Measurements from ENCODE around the gene TMEM233.

Gene TMEM233

DNA sequence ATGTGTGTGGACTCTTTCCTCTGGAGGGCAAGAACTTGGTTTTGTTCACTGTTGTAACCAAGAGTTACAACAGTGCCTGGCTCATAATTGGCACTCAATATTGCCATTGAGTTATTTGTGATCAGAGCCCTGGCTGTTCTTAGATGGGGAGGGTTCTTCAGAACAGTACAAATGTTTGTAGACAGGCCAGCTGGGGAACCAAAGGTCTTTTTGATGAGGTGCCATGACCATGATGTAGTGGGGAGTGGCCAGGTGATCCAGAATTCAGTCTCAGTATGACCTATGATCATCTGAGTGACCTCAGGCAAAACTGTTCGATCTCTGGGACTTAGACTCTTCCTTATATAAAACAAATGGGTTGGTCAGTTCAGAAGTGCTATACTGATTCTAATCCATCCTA, 71.1 kb downstream of the TMEM233 start:
- no peak overlapping the region for H3K4me3 ChIP-seq (ENCODE audit: low read depth, low read length)
- DNase-seq (ENCODE audit: low read depth) = no peak
- TF ChIP-seq, protein P1, sequence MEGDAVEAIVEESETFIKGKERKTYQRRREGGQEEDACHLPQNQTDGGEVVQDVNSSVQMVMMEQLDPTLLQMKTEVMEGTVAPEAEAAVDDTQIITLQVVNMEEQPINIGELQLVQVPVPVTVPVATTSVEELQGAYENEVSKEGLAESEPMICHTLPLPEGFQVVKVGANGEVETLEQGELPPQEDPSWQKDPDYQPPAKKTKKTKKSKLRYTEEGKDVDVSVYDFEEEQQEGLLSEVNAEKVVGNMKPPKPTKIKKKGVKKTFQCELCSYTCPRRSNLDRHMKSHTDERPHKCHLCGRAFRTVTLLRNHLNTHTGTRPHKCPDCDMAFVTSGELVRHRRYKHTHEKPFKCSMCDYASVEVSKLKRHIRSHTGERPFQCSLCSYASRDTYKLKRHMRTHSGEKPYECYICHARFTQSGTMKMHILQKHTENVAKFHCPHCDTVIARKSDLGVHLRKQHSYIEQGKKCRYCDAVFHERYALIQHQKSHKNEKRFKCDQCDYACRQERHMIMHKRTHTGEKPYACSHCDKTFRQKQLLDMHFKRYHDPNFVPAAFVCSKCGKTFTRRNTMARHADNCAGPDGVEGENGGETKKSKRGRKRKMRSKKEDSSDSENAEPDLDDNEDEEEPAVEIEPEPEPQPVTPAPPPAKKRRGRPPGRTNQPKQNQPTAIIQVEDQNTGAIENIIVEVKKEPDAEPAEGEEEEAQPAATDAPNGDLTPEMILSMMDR (IDR thresholded peaks at IDR 0.05; ENCODE audit: insufficient read depth, low read depth, low read length, missing control alignments) = no peak

DNA sequence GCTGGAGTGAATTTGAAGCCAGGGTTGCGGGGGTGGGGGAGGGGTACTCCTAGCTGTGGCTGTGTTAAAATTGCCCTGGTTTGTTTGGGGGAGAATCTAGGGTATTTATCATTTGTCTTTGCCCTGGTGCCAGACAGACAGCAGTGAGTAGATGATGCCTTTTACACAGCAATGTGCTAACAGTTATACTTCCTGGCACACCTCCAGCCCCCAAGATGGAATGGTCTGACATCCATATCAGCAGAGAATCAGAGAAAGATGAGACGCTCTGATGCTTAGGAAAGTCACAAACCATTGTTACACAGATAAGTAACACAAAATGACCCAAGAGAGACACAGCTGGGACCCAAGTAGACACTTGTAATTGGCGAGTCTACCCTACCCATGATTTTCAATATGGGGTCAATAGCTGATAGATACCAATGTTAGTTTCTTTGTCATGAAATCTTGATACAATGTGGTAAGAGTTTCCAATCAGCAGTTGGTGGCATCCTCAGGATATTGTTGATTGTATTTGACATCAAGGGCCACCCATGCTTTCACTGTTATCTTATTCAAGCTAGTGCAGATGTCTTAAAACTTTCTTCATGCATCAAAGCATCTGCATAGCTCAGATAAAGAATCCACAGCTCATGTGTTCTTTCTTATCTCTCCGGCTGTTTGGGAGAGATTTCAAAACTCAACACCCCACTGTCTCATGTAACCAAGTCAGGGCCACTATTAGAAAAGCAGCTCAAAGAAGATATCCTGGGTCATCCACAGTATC, 71.8 kb downstream of the TMEM233 start:
- no peak overlapping the region for H3K4me3 ChIP-seq (ENCODE audit: low read depth, low read length)
- no peak for DNase-seq (ENCODE audit: low read depth)
- TF ChIP-seq, protein P1 (IDR thresholded peaks at IDR 0.05; ENCODE audit: insufficient read depth, low read depth, low read length, missing control alignments) = no peak

- H3K4me3 ChIP-seq (ENCODE audit: low read depth, low read length) = peak overlapping the region; percentile 71
- TF ChIP-seq, protein P1 (IDR thresholded peaks at IDR 0.05; ENCODE audit: insufficient read depth, low read depth, low read length, missing control alignments) = no peak
- DNase-seq (ENCODE audit: low read depth) = peak; percentile 54
These were observed 72.7 kb downstream of the TMEM233 start for GRCh38 chr12:119666226-119666795.

- TF ChIP-seq, protein P1 (IDR thresholded peaks at IDR 0.05; ENCODE audit: insufficient read depth, low read depth, low read length, missing control alignments) = no peak
- peak; percentile 74 for DNase-seq (ENCODE audit: low read depth)
- peak overlapping the region; percentile 71 for H3K4me3 ChIP-seq (ENCODE audit: low read depth, low read length)
These were observed 73.5 kb downstream of the TMEM233 start for GRCh38 chr12:119666900-119667576.

DNA sequence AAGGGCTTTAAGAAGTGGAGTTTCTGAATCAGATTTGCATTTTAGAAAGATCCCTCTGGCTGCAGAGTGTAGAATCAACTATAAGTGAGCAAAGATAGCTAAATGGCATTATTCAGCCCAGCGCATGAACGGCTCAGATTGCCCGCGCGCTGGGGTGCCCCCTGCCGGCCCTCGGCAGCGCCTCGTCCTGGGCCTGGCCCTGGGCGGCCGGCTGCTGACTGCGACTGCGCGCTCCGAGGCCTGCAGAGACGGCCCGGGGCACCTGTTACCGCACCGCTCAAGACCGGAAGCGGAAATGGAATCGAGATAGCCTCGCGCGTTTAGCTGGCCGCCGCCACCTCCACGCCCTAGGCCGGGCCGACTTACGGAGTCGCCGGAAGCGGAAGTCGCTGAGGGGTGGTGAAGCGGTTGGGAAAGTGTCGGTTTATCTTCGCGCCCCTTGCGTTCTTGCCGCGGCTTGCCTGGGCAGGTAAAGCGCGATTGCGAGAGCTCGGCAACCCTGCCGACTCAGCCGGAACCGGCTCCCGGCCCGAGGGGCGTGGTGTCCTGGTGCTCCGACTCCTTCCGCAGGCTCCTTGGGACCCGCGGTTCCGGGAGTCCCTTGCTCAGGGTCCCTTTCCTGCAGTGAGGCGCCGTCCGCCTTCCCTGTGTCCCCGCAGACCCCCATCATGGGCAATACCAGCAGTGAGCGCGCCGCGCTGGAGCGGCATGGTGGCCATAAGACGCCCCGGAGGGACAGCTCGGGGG, 74.2 kb downstream of the TMEM233 start, which contains the start of gene PRKAB1:
TSS of gene PRKAB1 (plus strand) at position 557 of the 747 bp plus-strand sequence. CDS start at position 669, 112 bp downstream.
- peak within 1 kb of the TSS; percentile 97 for H3K4me3 ChIP-seq (ENCODE audit: low read depth, low read length)
- TF ChIP-seq, protein P1 (IDR thresholded peaks at IDR 0.05; ENCODE audit: insufficient read depth, low read depth, low read length, missing control alignments) = peak; percentile 89
- DNase-seq (ENCODE audit: low read depth) = peak; percentile 99

DNA sequence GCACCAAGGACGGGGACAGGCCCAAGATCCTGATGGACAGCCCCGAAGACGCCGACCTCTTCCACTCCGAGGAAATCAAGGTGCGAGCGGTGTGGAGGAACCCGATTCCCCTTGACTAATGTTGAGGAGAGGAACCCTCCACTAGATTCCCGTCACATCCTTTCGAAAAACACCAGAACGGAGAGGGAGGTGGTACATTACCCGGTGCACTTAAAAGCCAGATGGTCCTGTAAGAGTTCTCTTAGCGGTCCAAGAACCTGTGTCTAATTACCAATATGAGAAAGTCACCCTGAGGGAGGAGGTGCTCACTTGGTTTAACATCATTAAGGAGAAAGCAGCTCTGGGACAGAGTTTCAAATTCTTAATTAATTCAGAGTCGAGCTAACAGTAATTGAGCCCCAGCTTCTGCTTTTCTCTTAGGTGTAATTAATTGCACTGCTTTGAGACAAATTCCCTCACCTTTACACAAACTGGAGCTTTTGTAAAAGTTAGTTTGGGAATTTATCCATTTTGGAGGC, 74.8 kb downstream of the TMEM233 start:
- no peak for DNase-seq (ENCODE audit: low read depth)
- TF ChIP-seq, protein P1 (IDR thresholded peaks at IDR 0.05; ENCODE audit: insufficient read depth, low read depth, low read length, missing control alignments) = no peak
- H3K4me3 ChIP-seq (ENCODE audit: low read depth, low read length) = peak overlapping the region; percentile 97
